ENCODE results near the gene NOL6. TPM values are rescaled to one million over a fixed set of nuclear protein-coding genes. Genes with fewer than 3 reads are reported as not detected.

NOL6 gene
- total RNA-seq, 1 experiment from 2014 or later = 36.4 TPM

DNA sequence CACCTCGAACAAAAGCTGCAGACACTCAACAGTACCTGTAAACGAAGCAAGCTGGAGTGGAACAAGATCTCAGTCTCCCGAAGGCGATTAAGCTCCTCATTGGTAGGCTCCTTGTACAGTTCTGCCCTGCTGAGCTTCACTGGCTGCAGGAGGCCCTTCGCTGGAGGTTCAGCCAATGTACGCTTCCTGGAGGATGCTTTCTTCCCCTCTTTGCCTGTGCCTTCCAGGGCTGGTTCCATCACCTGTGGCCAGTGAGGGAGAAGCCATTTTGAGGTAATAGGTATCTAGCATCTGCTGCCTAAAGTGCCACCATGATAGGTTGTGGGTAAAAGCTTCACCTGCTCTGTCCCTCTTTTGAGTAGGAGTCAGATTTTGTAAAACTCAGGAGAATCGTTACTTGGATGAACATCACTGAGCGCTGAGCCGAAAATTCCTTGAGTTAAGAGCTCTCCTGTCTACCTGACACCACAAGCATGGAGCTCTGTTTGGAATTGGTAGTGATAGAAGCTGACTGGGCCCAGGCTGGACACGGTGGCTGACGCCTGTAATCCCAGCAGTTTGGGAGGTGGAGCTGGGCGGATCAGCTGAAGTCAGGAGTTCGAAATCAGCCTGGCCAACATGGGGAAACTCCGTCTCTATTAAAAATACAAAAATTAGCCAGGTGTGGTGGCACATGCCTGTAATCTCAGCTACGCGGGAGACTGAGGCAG, 1.4 kb downstream of the NOL6 start:
- POLR2A ChIA-PET = interaction anchor here (1.2 to 1.6 kb wide), 2 partner anchors 15 to 98 kb away, joined by 4 to 6 read pairs; no protein-coding TSS in a partner anchor
- RAD21 ChIA-PET (ENCODE audit: low non-redundant PET in 1 of 2, low total read pairs in 2 of 2, uncharacterized antibody in 2 of 2, unreplicated experiment in 2 of 2) = no interaction called here
- BruUV-seq (replicated peaks) = no TSS peak

More for the DNA sequence above, 1.4 kb downstream of the NOL6 start:
- TF ChIP-seq SRF (IDR thresholded peaks at IDR 0.05; ENCODE audit: low read depth) = no peak
- no peak for TF ChIP-seq EGR1 (IDR thresholded peaks at IDR 0.05; ENCODE audit: low read depth)
- TF ChIP-seq ELF1 (IDR thresholded peaks at IDR 0.05; ENCODE audit: borderline replicate concordance, low read depth) = no peak
- TF ChIP-seq POLR2AphosphoS5 (IDR thresholded peaks at IDR 0.05; ENCODE audit: low read depth, low read length) = no peak
- TF ChIP-seq EZH2 (IDR thresholded peaks at IDR 0.05) = no peak
- no peak for TF ChIP-seq TCF7L2 (IDR thresholded peaks at IDR 0.05; ENCODE audit: borderline replicate concordance, extremely low read depth, insufficient read depth, insufficient read length)
- TF ChIP-seq CBX3 (IDR thresholded peaks at IDR 0.05; ENCODE audit: low read depth) = no peak
- TF ChIP-seq, protein P1, sequence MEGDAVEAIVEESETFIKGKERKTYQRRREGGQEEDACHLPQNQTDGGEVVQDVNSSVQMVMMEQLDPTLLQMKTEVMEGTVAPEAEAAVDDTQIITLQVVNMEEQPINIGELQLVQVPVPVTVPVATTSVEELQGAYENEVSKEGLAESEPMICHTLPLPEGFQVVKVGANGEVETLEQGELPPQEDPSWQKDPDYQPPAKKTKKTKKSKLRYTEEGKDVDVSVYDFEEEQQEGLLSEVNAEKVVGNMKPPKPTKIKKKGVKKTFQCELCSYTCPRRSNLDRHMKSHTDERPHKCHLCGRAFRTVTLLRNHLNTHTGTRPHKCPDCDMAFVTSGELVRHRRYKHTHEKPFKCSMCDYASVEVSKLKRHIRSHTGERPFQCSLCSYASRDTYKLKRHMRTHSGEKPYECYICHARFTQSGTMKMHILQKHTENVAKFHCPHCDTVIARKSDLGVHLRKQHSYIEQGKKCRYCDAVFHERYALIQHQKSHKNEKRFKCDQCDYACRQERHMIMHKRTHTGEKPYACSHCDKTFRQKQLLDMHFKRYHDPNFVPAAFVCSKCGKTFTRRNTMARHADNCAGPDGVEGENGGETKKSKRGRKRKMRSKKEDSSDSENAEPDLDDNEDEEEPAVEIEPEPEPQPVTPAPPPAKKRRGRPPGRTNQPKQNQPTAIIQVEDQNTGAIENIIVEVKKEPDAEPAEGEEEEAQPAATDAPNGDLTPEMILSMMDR (IDR thresholded peaks at IDR 0.05 in 2 of 3, conservative IDR thresholded peaks at IDR 0.05 in 1 of 3; ENCODE audit: borderline replicate concordance in 1 of 3, insufficient read depth in 1 of 3, low read depth in 2 of 3, low read length in 2 of 3) = no peak
- no peak for TF ChIP-seq RAD21 (IDR thresholded peaks at IDR 0.05; ENCODE audit: low read depth)
- no peak for TF ChIP-seq EZH2phosphoT487 (IDR thresholded peaks at IDR 0.05; ENCODE audit: borderline replicate concordance)
- no peak for TF ChIP-seq YY1 (IDR thresholded peaks at IDR 0.05; ENCODE audit: extremely low read depth, insufficient replicate concordance, low read depth, low read length)
- no peak for TF ChIP-seq FOSL1 (IDR thresholded peaks at IDR 0.05; ENCODE audit: low read depth)
- no peak for TF ChIP-seq ZNF274 (IDR thresholded peaks at IDR 0.05; ENCODE audit: low read depth, low read length)
- TF ChIP-seq, protein P2, sequence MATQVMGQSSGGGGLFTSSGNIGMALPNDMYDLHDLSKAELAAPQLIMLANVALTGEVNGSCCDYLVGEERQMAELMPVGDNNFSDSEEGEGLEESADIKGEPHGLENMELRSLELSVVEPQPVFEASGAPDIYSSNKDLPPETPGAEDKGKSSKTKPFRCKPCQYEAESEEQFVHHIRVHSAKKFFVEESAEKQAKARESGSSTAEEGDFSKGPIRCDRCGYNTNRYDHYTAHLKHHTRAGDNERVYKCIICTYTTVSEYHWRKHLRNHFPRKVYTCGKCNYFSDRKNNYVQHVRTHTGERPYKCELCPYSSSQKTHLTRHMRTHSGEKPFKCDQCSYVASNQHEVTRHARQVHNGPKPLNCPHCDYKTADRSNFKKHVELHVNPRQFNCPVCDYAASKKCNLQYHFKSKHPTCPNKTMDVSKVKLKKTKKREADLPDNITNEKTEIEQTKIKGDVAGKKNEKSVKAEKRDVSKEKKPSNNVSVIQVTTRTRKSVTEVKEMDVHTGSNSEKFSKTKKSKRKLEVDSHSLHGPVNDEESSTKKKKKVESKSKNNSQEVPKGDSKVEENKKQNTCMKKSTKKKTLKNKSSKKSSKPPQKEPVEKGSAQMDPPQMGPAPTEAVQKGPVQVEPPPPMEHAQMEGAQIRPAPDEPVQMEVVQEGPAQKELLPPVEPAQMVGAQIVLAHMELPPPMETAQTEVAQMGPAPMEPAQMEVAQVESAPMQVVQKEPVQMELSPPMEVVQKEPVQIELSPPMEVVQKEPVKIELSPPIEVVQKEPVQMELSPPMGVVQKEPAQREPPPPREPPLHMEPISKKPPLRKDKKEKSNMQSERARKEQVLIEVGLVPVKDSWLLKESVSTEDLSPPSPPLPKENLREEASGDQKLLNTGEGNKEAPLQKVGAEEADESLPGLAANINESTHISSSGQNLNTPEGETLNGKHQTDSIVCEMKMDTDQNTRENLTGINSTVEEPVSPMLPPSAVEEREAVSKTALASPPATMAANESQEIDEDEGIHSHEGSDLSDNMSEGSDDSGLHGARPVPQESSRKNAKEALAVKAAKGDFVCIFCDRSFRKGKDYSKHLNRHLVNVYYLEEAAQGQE (IDR thresholded peaks at IDR 0.05; ENCODE audit: low read depth) = no peak
- no peak for TF ChIP-seq ZFX (IDR thresholded peaks at IDR 0.05)
- no peak for TF ChIP-seq CEBPB (IDR thresholded peaks at IDR 0.05; ENCODE audit: low read depth)
- TF ChIP-seq JUND (IDR thresholded peaks at IDR 0.05) = no peak
- TF ChIP-seq, protein P3, sequence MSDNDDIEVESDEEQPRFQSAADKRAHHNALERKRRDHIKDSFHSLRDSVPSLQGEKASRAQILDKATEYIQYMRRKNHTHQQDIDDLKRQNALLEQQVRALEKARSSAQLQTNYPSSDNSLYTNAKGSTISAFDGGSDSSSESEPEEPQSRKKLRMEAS (IDR thresholded peaks at IDR 0.05) = no peak
- Histone ChIP-seq H3K27me3 (ENCODE audit: insufficient read depth, low read length) (no peaks in the 10 kb centered on the region), H3K9me2 (ENCODE audit: insufficient read depth) (no peaks in the 10 kb centered on the region), H3K27ac (ENCODE audit: low read depth, low read length) (0 out of 2 replicates have a peak overlapping the region, but pooled peaks have one; percentile 17), H3K4me3 (replicated peaks in 1 of 2; ENCODE audit: low read depth in 1 of 2, low read length in 2 of 2) (peak overlapping the region; percentile 90 to 92), H3K4me2 (ENCODE audit: low read length) (peak overlapping the region; percentile 81), H3K9me3 (ENCODE audit: control insufficient read depth in 1 of 2, insufficient read depth in 1 of 2, low read depth in 1 of 2, low read length in 2 of 2) (no peaks in the 10 kb centered on the region), H3K79me2 (ENCODE audit: insufficient read depth, low read length) (peaks cover 39% of the 10 kb centered on the region), H4K20me1 (ENCODE audit: insufficient read depth) (no peaks in the 10 kb centered on the region), H2AFZ (ENCODE audit: low read depth, low read length, poor library complexity, severe bottlenecking) (no peak overlapping the region), H3K9ac (ENCODE audit: low read length) (peak overlapping the region; percentile 75), H3K4me1 (ENCODE audit: control insufficient read depth in 1 of 2, insufficient read depth in 2 of 2, low read length in 2 of 2) (peaks cover 8 to 16% of the 10 kb centered on the region in 2 experiments; a peak in 3 of 4 replicates), H3K36me3 (ENCODE audit: control insufficient read depth in 1 of 2, insufficient read depth in 2 of 2, low read length in 2 of 2) (peaks cover 23 to 39% of the 10 kb centered on the region in 2 experiments; a peak in 3 of 4 replicates)
- ATAC-seq = no peak
- intact Hi-C loops (cut with micrococcal nuclease) = no loop called here
- no peak for DNase-seq (ENCODE audit: low read depth, low spot score)
- CTCF ChIA-PET = interaction anchor here (1.4 to 4.1 kb wide), 4 partner anchors 18 to 97 kb away, joined by 3 to 24 read pairs (median 10); no protein-coding TSS in a partner anchor

Data from HCT116 (cell line).